ENCODE data around the gene ABCA8. TPM values are rescaled to one million over a fixed set of nuclear protein-coding genes. Genes with fewer than 3 reads are reported as not detected.

The ABCA8 gene
- total and polyA plus RNA-seq, 2 of the 8 experiments (the other 6 are each of a cell fraction or from before 2014, with no cell fraction given) = not detected

DNA sequence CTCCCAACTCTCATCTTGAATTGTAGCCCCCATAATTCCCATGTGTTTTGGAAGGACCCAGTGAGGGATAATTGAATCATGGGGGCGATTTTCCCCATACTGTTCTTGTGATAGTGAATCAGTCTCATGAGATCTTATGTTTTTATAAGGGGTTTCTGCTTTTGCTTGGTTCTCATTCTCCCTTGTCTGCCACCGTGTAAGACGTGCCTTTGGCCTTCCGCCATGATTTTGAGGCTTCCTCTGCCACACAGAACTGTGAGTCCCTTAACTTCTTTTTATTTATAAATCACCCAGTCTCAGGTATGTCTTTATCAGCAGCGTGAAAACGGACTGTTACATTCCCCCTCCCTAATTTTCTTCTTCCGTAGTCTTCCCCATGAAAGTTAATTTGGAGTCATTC lies 124.0 kb downstream of the ABCA8 start (continued):
- TF ChIP-seq, protein P1, sequence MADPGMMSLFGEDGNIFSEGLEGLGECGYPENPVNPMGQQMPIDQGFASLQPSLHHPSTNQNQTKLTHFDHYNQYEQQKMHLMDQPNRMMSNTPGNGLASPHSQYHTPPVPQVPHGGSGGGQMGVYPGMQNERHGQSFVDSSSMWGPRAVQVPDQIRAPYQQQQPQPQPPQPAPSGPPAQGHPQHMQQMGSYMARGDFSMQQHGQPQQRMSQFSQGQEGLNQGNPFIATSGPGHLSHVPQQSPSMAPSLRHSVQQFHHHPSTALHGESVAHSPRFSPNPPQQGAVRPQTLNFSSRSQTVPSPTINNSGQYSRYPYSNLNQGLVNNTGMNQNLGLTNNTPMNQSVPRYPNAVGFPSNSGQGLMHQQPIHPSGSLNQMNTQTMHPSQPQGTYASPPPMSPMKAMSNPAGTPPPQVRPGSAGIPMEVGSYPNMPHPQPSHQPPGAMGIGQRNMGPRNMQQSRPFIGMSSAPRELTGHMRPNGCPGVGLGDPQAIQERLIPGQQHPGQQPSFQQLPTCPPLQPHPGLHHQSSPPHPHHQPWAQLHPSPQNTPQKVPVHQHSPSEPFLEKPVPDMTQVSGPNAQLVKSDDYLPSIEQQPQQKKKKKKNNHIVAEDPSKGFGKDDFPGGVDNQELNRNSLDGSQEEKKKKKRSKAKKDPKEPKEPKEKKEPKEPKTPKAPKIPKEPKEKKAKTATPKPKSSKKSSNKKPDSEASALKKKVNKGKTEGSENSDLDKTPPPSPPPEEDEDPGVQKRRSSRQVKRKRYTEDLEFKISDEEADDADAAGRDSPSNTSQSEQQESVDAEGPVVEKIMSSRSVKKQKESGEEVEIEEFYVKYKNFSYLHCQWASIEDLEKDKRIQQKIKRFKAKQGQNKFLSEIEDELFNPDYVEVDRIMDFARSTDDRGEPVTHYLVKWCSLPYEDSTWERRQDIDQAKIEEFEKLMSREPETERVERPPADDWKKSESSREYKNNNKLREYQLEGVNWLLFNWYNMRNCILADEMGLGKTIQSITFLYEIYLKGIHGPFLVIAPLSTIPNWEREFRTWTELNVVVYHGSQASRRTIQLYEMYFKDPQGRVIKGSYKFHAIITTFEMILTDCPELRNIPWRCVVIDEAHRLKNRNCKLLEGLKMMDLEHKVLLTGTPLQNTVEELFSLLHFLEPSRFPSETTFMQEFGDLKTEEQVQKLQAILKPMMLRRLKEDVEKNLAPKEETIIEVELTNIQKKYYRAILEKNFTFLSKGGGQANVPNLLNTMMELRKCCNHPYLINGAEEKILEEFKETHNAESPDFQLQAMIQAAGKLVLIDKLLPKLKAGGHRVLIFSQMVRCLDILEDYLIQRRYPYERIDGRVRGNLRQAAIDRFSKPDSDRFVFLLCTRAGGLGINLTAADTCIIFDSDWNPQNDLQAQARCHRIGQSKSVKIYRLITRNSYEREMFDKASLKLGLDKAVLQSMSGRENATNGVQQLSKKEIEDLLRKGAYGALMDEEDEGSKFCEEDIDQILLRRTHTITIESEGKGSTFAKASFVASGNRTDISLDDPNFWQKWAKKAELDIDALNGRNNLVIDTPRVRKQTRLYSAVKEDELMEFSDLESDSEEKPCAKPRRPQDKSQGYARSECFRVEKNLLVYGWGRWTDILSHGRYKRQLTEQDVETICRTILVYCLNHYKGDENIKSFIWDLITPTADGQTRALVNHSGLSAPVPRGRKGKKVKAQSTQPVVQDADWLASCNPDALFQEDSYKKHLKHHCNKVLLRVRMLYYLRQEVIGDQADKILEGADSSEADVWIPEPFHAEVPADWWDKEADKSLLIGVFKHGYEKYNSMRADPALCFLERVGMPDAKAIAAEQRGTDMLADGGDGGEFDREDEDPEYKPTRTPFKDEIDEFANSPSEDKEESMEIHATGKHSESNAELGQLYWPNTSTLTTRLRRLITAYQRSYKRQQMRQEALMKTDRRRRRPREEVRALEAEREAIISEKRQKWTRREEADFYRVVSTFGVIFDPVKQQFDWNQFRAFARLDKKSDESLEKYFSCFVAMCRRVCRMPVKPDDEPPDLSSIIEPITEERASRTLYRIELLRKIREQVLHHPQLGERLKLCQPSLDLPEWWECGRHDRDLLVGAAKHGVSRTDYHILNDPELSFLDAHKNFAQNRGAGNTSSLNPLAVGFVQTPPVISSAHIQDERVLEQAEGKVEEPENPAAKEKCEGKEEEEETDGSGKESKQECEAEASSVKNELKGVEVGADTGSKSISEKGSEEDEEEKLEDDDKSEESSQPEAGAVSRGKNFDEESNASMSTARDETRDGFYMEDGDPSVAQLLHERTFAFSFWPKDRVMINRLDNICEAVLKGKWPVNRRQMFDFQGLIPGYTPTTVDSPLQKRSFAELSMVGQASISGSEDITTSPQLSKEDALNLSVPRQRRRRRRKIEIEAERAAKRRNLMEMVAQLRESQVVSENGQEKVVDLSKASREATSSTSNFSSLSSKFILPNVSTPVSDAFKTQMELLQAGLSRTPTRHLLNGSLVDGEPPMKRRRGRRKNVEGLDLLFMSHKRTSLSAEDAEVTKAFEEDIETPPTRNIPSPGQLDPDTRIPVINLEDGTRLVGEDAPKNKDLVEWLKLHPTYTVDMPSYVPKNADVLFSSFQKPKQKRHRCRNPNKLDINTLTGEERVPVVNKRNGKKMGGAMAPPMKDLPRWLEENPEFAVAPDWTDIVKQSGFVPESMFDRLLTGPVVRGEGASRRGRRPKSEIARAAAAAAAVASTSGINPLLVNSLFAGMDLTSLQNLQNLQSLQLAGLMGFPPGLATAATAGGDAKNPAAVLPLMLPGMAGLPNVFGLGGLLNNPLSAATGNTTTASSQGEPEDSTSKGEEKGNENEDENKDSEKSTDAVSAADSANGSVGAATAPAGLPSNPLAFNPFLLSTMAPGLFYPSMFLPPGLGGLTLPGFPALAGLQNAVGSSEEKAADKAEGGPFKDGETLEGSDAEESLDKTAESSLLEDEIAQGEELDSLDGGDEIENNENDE (IDR thresholded peaks at IDR 0.05; ENCODE audit: insufficient replicate concordance, low read length) = no peak
- TF ChIP-seq POLR2A (IDR thresholded peaks at IDR 0.05; ENCODE audit: control extremely low read depth in 1 of 2, low read depth in 2 of 2, low read length in 2 of 2) = no peak
- TF ChIP-seq HDAC6 (IDR thresholded peaks at IDR 0.05; ENCODE audit: low read depth, low read length) = no peak
- TF ChIP-seq NANOG (IDR thresholded peaks at IDR 0.05; ENCODE audit: insufficient read depth, low read depth, low read length, poor library complexity, severe bottlenecking) = no peak
- no peak for TF ChIP-seq CHD2 (IDR thresholded peaks at IDR 0.05; ENCODE audit: low read length)
- TF ChIP-seq NRF1 (IDR thresholded peaks at IDR 0.05; ENCODE audit: low read depth, low read length) = no peak
- no peak for TF ChIP-seq GABPA (IDR thresholded peaks at IDR 0.05; ENCODE audit: borderline replicate concordance, insufficient read depth, low read length)
- TF ChIP-seq, protein P2, sequence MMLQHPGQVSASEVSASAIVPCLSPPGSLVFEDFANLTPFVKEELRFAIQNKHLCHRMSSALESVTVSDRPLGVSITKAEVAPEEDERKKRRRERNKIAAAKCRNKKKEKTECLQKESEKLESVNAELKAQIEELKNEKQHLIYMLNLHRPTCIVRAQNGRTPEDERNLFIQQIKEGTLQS (IDR thresholded peaks at IDR 0.05; ENCODE audit: insufficient read depth, low read depth, low read length) = no peak
